H1 (cell line): ENCODE data around the gene INHBC. TPM values are rescaled to one million over a fixed set of nuclear protein-coding genes. Genes with fewer than 3 reads are reported as not detected.

Experiments
- CTCF ChIA-PET: fragments of 300-600 bp; sonication (Branson Sonifier 250); formaldehyde crosslinking; loops from one replicate; lab custom pipeline; 2021; ENCODE audit not compliant: partially characterized antibody; lab: Charles Lee
- POLR2A ChIA-PET: fragments of 300-600 bp; sonication (Branson Sonifier 250); formaldehyde crosslinking; loops from one replicate; lab custom pipeline; 2021; ENCODE audit warnings: inconsistent platforms; ENCODE audit not compliant: partially characterized antibody; lab: Charles Lee
- DNase-seq, 2 experiments: peaks; one replicate each; pipeline versions ENCODE4 v3.0.0 to v3.0.0-alpha.2; 2010 to 2022; ENCODE audit warnings: low spot score in 2 of 2, low read depth in 1 of 2, mixed read lengths in 1 of 2
- FAIRE-seq: peaks from 2 replicates; lab custom pipeline; 2011; peaks lifted over from hg19 to GRCh38; lab: Jason Lieb, UNC
- H2AFZ ChIP-seq: 2 replicates; pipeline ENCODE4 v1.8.1; 2012; ENCODE audit warnings: low read length, inconsistent platforms
- H2AK5ac ChIP-seq: 2 replicates; pipeline ENCODE4 v1.6.1; 2013; ENCODE audit warnings: low read depth, low read length
- H2BK120ac ChIP-seq: replicated peaks from 2 replicates; pipeline ENCODE3; 2013; ENCODE audit warnings: low read depth, low read length, inconsistent platforms
- H2BK12ac ChIP-seq: 2 replicates; pipeline ENCODE4 v1.6.1; 2013; ENCODE audit warnings: low read depth, low read length
- H2BK15ac ChIP-seq: 2 replicates; pipeline ENCODE4 v1.6.1; 2013; ENCODE audit warnings: low read length
- H2BK20ac ChIP-seq: 2 replicates; pipeline ENCODE4 v1.6.1; 2013; ENCODE audit warnings: low read length
- H2BK5ac ChIP-seq: 2 replicates; pipeline ENCODE4 v1.6.1; 2013; ENCODE audit warnings: low read depth, low read length
- H3K14ac ChIP-seq: 2 replicates; pipeline ENCODE4 v1.6.1; 2013; ENCODE audit warnings: inconsistent platforms; ENCODE audit not compliant: insufficient read length
- H3K18ac ChIP-seq: 2 replicates; pipeline ENCODE4 v1.6.1; 2013; ENCODE audit warnings: low read length; ENCODE audit errors: extremely low read depth
- H3K23ac ChIP-seq: 2 replicates; pipeline ENCODE4 v1.6.1; 2013; ENCODE audit warnings: inconsistent platforms; ENCODE audit not compliant: insufficient read length
- H3K23me2 ChIP-seq: 2 replicates; pipeline ENCODE4 v1.6.1; 2013; ENCODE audit warnings: low read depth, low read length
- H3K27ac ChIP-seq: 2 replicates; pipeline ENCODE4 v1.6.1; 2011; ENCODE audit warnings: low read depth, low read length, inconsistent platforms
- H3K27me3 ChIP-seq, 4 experiments: replicated peaks in 1 of 4; 1 replicate in 1 of 4; 2 replicates in 3 of 4; pipeline versions ENCODE4 v1.6.1 to v1.8.1; 2011 to 2013; ENCODE audit warnings: low read length in 3 of 4, mild to moderate bottlenecking in 3 of 4, inconsistent platforms in 2 of 4, mixed read lengths in 2 of 4, moderate library complexity in 1 of 4; ENCODE audit not compliant: control insufficient read depth in 3 of 4, insufficient read depth in 3 of 4; ENCODE audit errors: extremely low read depth in 1 of 4
- H3K36me3 ChIP-seq, 4 experiments: 2 replicates each; pipeline versions ENCODE4 v1.6.1 to v1.8.1; 2011 to 2013; ENCODE audit warnings: mild to moderate bottlenecking in 4 of 4, low read length in 3 of 4, moderate library complexity in 2 of 4, control low read depth in 1 of 4, inconsistent platforms in 1 of 4; ENCODE audit not compliant: insufficient read depth in 4 of 4, control insufficient read depth in 2 of 4
- H3K4ac ChIP-seq: replicated peaks from 2 replicates; pipeline ENCODE3; 2013; ENCODE audit warnings: low read length, low read depth, mixed read lengths, inconsistent platforms; ENCODE audit not compliant: insufficient read length
- H3K4me1 ChIP-seq, 4 experiments: replicated peaks in 1 of 4; 1 replicate in 1 of 4; 2 replicates in 3 of 4; pipeline versions ENCODE4 v1.6.1 to v1.8.1; 2011 to 2013; ENCODE audit warnings: low read length in 3 of 4, inconsistent platforms in 2 of 4, mixed read lengths in 1 of 4; ENCODE audit not compliant: insufficient read depth in 4 of 4, control insufficient read depth in 3 of 4
- H3K4me2 ChIP-seq, 2 experiments: 2 replicates each; pipeline versions ENCODE4 v1.6.1 to v1.8.1; 2011 to 2013; ENCODE audit warnings: low read depth in 2 of 2, low read length in 2 of 2, control low read depth in 1 of 2, inconsistent platforms in 1 of 2, mild to moderate bottlenecking in 1 of 2; ENCODE audit not compliant: insufficient read depth in 1 of 2
- H3K4me3 ChIP-seq, 4 experiments: fragments of 200-600, 300-600 bp in 1 of 4; sonication (generic), shearing (Covaris generic), sonication (Bioruptor Twin) in 1 of 4; 2 replicates each; pipeline versions ENCODE4 v1.5.1 to v1.8.1; 2011 to 2016; ENCODE audit warnings: low read length in 4 of 4, low read depth in 3 of 4, control low read depth in 2 of 4, inconsistent platforms in 2 of 4, mild to moderate bottlenecking in 2 of 4, mixed read lengths in 1 of 4, moderate library complexity in 1 of 4; ENCODE audit not compliant: insufficient read depth in 2 of 4; ENCODE audit errors: extremely low read depth in 1 of 4
- H3K56ac ChIP-seq: replicated peaks from 2 replicates; pipeline ENCODE3; 2013; ENCODE audit warnings: low read depth, mild to moderate bottlenecking, mixed read lengths, low read length, inconsistent platforms; ENCODE audit not compliant: insufficient read length
- H3K79me1 ChIP-seq: 2 replicates; pipeline ENCODE4 v1.6.1; 2013; ENCODE audit warnings: low read depth, low read length, control low read depth
- H3K79me2 ChIP-seq, 2 experiments: 2 replicates each; pipeline versions ENCODE4 v1.6.1 to v1.8.1; 2012 to 2013; ENCODE audit warnings: low read length in 2 of 2, mild to moderate bottlenecking in 2 of 2, inconsistent platforms in 1 of 2; ENCODE audit not compliant: insufficient read depth in 2 of 2, control insufficient read depth in 1 of 2
- H3K9ac ChIP-seq, 4 experiments: replicated peaks in 1 of 4; 1 replicate in 1 of 4; 2 replicates in 3 of 4; pipeline versions ENCODE4 v1.6.1 to v1.8.1; 2011 to 2013; ENCODE audit warnings: low read depth in 3 of 4, low read length in 3 of 4, control low read depth in 2 of 4, mild to moderate bottlenecking in 2 of 4, moderate library complexity in 2 of 4, inconsistent platforms in 1 of 4; ENCODE audit errors: extremely low read depth in 1 of 4
- H3K9me3 ChIP-seq, 2 experiments: 2 replicates each; pipeline versions ENCODE4 v1.6.1 to v1.8.1; 2012 to 2013; ENCODE audit warnings: mild to moderate bottlenecking in 2 of 2, moderate library complexity in 2 of 2, control low read depth in 1 of 2, inconsistent platforms in 1 of 2, low read depth in 1 of 2, low read length in 1 of 2, mixed read lengths in 1 of 2; ENCODE audit not compliant: insufficient read depth in 2 of 2
- H4K20me1 ChIP-seq, 2 experiments: replicated peaks in 1 of 2; 2 replicates each; pipeline versions ENCODE3 to v1.8.1; 2011 to 2013; ENCODE audit warnings: inconsistent platforms in 2 of 2, low read length in 2 of 2, mild to moderate bottlenecking in 1 of 2; ENCODE audit not compliant: insufficient read depth in 2 of 2, control insufficient read depth in 1 of 2
- H4K5ac ChIP-seq: 2 replicates; pipeline ENCODE4 v1.6.1; 2013; ENCODE audit warnings: low read length, low read depth, mixed read lengths, inconsistent platforms; ENCODE audit not compliant: insufficient read length
- H4K8ac ChIP-seq: 2 replicates; pipeline ENCODE4 v1.8.0; 2013; ENCODE audit warnings: mild to moderate bottlenecking, moderate library complexity, low read length, inconsistent platforms; ENCODE audit not compliant: insufficient read depth; ENCODE audit errors: extremely low read depth
- H4K91ac ChIP-seq: replicated peaks from 2 replicates; pipeline ENCODE3; 2013; ENCODE audit warnings: low read length, mixed read lengths, inconsistent platforms; ENCODE audit not compliant: insufficient read length
- CBX5 ChIP-seq: fragments of 300-800, 300-1000 bp; sonication (generic); IDR thresholded peaks from 2 replicates; pipeline ENCODE4 v1.7.1; 2016; ENCODE audit warnings: antibody characterized with exemption, low read length, low read depth
- CEBPB ChIP-seq: IDR thresholded peaks from 2 replicates; pipeline ENCODE4 v1.6.1; 2012; ENCODE audit warnings: low read depth, low read length
- KDM5A ChIP-seq: fragments of 200-600 bp; IDR thresholded peaks from 2 replicates; pipeline ENCODE4 v1.7.1; 2012; ENCODE audit warnings: mild to moderate bottlenecking, low read length, inconsistent platforms, mixed read lengths
- WGBS, 2 experiments: shearing (Covaris generic) in 1 of 2; methylation state at CpG; one replicate each; pipeline versions ENCODE4 v1.1.6 to v1.1.7; 2013 to 2015; ENCODE audit warnings: low lambda C conversion rate in 2 of 2, mixed read lengths in 2 of 2, inconsistent platforms in 1 of 2, low coverage in 1 of 2, missing lambda C conversion rate in 1 of 2; ENCODE audit not compliant: insufficient replicate concordance in 2 of 2, insufficient coverage in 1 of 2, insufficient read length in 1 of 2; ENCODE audit errors: extremely low coverage in 1 of 2, missing lambda C conversion rate in 1 of 2; 5-methylcytosine and 5-hydroxymethylcytosine counted together
- polyA plus RNA-seq, 7 experiments: library from polyadenylated mRNA; depleted of rRNA in 3 of 7; stranded (reverse) in 5 of 7; unstranded in 2 of 7; fragments of >200 nt in 5 of 7; fragments of 200-250 nt in 2 of 7; gene quantifications; 1 replicate in 5 of 7; 2 replicates in 1 of 7; 4 replicates in 1 of 7; pipeline versions ENCODE4 v1.2.1 to v1.2.3, GENCODE V29; 2011 to 2013; ENCODE audit warnings: missing spikeins in 2 of 7, mixed read lengths in 2 of 7
- total RNA-seq: library from RNA; stranded (reverse); fragmentation: NEBNext Ultra II Directional; extraction: Animal tissue kit (Norgen Biotek cat#: 25700); gene quantifications from 2 replicates; pipeline ENCODE4 v1.2.1, GENCODE V29; 2021

The INHBC gene
- total and polyA plus RNA-seq, 2 of the 8 experiments (the other 6 are each of a cell fraction or from before 2014, with no cell fraction given): 0.15 TPM; not detected in 1

- peaks cover 20 to 49% (median 42%) of the 10 kb centered on the region in 4 experiments for H3K27me3 ChIP-seq
Observed at GRCh38 chr12:57474430-57474829, 39.8 kb downstream of the INHBC start.

More at GRCh38 chr12:57474430-57474829, 39.8 kb downstream of the INHBC start:
- Histone ChIP-seq H3K9me3 (no peaks in the 10 kb centered on the region), H2BK15ac (no peak overlapping the region), H3K9ac (no peak overlapping the region), H4K5ac (no peak overlapping the region), H3K14ac (no peak overlapping the region), H2BK12ac (no peak overlapping the region), H3K4me2 (peak overlapping the region in 1 of 2 experiments; percentile 88; a peak in 2 of 4 replicates), H3K27ac (no peak overlapping the region), H3K23me2 (peaks cover 8% of the 10 kb centered on the region; the same call in 1 of the 2 replicates), H3K18ac (no peak overlapping the region), H2BK120ac (no peak overlapping the region), H3K23ac (no peak overlapping the region), H4K20me1 (peaks cover 0 to 4% of the 10 kb centered on the region in 2 experiments), H2AK5ac (no peak overlapping the region), H3K56ac (no peak overlapping the region), H2AFZ (no peak overlapping the region), H2BK5ac (no peak overlapping the region), H3K4ac (no peak overlapping the region), H4K91ac (no peak overlapping the region), H3K4me1 (peaks cover 0 to 25% (median 11%) of the 10 kb centered on the region in 4 experiments; a peak in 6 of 7 replicates), H3K79me1 (no peaks in the 10 kb centered on the region), H3K4me3 (no peak overlapping the region), H3K79me2 (no peaks in the 10 kb centered on the region), H4K8ac (no peak overlapping the region), H3K36me3 (peaks cover 0 to 2% (median under 1%) of the 10 kb centered on the region in 4 experiments; a peak in 3 of 8 replicates), H2BK20ac (no peak overlapping the region)
- ChIA-PET POLR2A (interaction anchor here (0.8 to 1.8 kb wide), 4 partner anchors 52 to 243 kb away, joined by 3 to 4 read pairs (median 4); no protein-coding TSS in a partner anchor), CTCF (interaction anchor here (0.6 to 25.1 kb wide), 12 partner anchors 12 to 265 kb away, joined by 3 to 441 read pairs (median 3); partner anchors contain the start of genes GLI1, INHBE, MARS1 and STAC3)
- DNase-seq (no peak), FAIRE-seq (no peak)
- WGBS, 2 experiments: 86% methylated on average over 8 of the region's 8 CpGs; no CpG with 5 or more reads in 1 of the 2 experiments
- TF ChIP-seq CEBPB (no peak), KDM5A (no peak), CBX5 (no peak)
